HG02798 (cell line): ENCODE data around the gene ZNRF1.

Experiments used
- ATAC-seq: cut with Tn5 transposase; IDR thresholded peaks from one replicate; pipeline ENCODE4 v1.9.1; 2021; ENCODE audit warnings: mild to moderate bottlenecking; ENCODE audit not compliant: unreplicated experiment, poor library complexity

Gene ZNRF1

DNA sequence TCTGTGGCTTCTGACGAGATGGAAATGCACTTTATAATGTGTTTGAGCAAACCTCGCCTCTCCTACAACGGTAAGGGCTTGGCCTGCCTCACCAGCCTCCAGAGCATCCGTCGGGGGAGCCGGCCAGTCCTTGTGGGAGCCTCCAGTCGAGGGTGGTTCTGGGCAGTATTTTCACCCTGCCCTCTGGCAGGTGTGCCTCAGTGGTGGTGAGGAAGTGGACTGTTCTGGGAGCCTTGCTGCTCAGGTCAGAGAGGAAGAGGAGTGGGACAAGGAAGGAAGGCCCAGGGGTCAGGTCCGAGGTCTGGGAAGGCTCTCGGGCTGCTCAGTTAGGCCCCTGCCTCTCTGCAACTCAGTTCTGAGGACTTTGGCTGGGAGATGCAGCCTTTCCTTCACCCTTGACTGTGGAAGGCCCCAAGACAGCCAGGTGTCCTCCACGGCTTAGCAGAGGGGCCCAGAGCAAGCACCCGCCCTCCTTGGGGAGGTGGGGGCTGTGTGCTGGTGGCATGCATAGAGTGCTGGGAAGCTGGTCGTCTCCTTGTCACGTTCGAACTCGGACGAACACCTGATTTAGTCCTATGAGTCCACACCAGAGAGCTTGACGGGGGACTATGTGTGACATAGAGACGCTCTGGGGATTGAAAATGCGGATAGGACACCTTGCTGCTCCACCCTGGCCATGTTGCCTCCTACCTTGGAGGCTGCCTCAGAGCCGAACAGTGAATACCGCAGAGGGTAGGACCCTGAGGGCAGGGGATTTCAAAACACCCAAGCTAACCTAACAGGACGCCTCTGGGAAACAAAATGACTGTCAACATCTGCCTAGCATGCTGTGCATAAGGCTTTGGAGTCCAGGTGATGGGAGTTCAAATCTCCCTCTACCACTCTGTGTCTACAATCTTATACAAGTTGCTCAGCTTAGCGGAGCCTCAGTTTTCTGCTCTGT, 95.0 kb downstream of the ZNRF1 start:
- ATAC-seq = no peak

DNA sequence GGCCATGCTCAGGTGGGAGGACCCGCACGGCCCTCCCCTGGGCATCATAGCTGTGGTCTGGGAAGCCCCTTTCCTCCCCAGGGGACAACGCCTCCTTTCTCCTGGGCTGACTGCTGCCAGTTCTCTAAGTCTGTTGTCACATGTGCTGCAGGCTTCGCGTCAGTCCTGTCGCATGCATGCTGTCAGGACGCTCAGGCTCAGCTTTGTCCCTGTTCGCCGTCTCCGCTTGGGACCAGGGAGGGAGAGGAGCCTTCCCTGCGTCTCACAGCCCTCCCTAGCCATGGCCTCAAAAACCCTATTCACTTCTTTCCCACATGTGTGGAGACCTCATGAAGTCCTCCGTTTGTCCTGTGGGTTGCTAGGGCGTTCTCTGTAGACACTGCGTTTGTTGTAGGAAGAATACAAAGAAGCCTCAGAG, 96.4 kb downstream of the ZNRF1 start:
- no peak for ATAC-seq

DNA sequence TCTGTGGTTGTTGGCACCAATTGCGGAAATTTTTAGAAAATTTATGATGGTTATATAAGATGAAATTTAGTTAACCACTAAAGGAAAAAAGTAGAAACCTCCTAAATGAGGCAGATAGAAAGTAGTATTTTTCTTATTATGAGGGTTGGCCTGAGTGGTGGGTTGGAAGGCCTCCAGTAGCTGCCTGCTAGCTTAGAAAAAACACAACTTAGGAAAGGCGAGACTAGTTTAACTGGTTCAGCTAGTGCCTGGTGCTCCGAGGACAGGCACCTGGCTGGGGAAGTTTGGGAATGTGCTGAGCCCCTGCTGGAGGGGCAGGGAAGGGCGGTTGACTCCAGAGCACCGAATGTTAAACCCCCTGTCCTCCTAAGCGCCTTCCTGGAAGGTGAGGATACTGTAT, 97.8 kb downstream of the ZNRF1 start:
- no peak for ATAC-seq

DNA sequence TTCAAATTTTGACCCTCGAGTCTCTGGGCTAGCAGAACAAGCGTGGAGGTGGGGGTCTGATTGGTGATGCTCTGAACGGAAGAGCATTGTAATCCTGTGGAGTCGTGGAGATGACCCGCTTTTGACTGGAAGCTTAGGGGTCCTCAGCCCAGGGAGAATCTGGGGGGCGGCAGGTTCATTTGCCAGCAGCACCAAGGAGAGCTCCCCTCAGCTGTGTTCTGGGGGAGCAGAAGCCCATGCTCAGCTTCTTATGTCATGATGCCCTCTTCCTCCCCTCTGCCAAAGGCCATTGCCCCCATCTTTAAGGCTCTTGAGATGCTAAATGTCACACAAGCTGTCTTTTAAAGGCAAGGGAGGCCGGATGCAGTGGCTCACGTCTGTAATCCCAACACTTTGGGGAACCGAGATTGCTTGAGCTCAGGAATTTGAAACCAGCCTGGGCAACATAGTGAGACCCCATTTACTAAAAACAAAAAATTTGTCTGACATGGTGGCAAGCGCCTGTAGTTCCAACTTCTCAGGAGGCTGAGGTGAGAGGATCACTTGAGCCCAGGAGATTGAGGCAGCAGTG, 98.5 kb downstream of the ZNRF1 start:
- no peak for ATAC-seq

DNA sequence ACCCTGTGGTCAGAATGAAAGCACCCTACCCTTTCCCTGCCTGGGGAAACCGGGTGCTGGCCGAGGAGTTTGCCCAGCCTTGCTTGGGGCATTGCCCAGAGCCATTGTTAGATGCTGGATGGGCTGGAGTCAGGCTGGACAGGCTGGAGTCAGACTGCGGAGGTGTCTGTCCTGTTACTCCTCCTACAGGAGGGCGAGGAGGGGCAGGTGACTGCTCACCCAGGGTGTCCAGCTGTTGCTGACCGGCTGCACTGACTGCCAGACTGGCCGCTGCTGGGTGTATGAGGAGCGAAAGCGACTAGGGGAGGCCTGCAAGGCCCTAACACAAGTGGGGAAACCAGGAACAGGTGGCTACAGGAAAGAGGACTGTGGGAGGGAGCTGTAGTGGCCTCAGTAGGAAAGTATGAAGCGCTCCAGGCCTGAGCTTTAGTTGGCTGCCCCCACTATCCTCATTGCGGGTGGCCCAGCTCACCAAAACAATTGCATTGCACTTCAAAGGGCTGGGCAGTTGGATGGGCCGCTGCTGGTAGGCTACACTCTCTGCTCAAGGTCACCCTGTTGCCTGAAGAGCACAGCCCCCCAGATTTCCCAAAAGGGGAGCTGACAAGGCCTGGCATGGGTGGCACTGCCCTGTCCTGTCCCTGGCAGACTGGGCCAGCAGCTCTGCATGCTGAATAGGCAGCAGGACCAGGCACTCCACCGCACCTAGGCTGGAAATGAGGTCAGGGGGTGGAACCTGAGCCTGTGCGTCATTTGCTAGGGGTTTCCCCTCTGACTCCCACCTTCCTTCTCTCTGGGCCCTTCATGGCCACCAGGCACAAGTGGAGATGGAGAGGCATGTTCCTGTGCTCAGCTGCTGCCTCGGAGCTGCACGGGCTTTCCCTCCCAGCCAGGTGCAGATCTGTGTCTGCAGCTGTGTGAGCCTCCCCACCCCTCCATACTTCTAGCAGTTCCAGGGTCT, 99.4 kb downstream of the ZNRF1 start:
- ATAC-seq = peak; percentile 57

DNA sequence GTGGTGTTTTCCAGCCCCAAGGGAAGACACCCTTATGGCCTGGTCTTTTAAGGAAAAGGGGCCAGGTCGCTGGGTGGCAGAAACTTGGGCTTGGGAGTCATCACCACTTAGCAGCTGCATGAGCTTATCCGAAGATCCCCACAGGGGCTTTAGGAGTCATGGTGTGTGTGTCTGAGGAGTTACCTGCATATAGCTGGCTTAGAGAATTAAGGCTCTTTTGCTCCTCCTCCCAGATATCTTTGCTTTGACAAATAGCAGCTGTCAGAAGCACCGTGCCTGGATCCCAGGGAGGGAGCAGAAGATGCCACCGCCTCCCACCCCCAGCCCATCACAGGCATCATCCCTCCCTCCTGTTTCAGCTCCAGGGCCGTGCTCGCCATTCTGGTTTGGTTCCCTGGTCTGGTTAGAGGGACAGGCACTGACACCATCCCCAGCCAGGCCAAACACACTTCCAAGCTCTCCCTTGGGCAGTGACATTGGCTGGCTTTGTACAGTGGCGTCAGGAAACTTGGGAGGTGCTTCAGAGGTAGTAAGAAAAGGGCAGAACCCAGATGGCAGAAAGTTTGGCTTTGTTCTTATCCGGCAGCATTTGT, 100.3 kb downstream of the ZNRF1 start:
- no peak for ATAC-seq

DNA sequence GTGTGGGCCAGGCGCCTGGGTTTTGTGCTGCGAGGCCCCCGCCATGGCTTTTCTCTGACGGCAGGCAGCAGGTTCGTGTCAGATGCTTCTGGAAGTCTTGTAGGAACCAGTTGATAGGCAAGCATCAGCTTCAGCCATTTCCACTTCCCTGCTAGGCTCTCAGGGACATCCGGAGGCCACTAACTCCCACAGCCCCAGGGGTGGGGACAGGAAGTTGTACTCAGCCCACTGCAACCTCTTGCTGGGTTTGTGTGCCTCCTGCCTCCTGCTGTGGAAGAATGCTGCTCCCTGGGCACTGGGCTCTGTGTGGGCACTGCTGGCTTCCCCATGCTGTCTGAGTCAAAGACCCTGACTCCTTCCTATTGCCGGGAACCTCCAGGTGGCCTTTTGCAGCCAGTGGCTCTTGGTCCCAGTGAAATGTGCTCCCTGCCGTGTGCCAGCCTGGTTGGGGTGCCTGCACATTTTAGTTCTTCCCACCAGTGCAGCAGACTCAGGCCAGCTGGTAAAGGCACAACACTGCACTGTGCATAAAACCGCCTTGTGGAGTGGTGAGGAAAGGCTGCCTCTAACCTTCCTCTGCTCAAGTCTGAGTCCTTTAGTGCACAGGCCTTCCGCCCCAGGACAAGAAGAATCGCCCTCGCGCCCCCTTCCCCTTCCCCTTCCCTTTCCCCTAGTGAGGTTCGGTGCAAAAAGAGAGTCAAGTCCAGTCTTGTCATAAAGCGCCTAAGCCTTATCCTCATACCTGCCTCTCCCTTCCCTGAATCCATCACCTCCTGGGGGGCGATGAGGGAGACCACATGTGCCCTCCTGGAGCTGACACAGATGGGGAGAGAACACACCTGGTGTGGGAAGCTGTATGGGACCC, 101.1 kb downstream of the ZNRF1 start:
- ATAC-seq = no peak

DNA sequence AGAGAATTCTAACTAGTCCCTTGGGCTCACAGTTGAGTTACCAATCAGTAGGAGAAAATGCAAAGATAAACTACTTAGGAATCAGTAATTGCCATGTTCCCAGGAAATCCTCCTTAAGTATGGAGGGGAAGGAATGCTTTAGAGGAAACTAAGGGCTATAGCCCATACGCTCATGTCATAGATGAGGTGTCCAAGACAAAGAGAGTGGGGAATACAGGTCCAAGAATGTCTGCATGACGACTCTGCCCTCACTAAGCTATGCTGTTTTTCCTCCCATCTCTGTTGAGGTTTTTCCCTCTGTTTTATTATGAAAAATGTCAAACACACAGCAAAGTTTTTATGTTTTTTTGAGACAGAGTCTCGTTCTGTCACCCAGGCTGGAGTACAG, 101.8 kb downstream of the ZNRF1 start:
- ATAC-seq = no peak

DNA sequence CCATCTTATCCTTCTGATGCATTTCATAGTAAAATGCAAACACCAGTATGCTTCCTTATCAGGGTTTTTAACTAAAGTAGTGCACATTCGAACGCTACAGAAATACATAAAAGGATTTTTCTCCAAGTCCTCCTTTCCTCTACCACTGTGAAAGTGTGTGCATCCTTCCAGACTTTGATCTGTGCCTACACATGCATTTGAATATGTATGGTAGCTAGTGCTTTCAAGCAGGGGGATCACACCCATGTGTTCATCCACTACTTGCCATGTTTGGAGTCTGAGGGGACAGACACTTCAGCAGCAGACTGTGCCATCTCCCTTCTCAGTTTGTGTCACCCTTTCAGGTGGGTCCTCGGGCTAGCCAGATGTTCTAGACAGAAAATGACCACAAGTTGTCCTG, 102.8 kb downstream of the ZNRF1 start:
- no peak for ATAC-seq

DNA sequence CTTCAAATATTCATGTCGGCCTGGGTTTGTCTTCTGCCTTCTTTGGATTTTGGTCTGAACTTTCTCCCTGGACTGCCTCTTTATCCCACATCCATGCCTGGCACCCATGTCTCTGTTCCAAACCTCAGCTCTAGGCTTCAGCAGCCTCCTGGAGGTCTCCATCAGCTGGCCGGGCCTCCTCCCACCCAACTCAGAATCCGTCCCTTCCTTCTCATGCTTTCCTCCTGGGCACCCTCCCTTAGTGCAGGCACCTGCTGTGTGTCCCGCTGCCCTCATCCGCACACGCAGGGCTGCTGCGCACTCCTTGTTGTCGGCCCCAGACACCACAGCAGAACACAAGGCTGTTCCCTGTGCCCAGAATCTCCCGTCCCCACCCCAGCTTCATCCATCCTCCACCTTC, 103.8 kb downstream of the ZNRF1 start:
- ATAC-seq = no peak

DNA sequence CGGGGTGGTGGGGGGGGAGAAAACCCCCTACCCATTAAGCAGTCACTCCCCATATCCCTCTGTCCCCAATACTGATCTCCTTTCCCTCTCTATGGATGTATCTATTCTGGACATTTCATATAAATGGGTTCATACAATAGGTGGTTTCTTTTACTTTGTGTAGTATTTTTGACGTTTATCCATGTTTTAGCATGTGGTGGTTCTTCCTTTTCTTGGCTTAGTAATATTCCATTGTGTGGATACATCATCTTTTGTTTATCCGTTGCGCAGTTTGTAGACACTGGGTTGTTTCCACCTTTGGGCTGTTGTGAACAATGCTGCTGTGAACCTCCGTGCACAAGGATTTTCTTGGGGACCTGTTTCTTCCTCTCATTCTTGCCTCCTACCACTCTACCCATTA, 105.2 kb downstream of the ZNRF1 start:
- ATAC-seq = no peak

DNA sequence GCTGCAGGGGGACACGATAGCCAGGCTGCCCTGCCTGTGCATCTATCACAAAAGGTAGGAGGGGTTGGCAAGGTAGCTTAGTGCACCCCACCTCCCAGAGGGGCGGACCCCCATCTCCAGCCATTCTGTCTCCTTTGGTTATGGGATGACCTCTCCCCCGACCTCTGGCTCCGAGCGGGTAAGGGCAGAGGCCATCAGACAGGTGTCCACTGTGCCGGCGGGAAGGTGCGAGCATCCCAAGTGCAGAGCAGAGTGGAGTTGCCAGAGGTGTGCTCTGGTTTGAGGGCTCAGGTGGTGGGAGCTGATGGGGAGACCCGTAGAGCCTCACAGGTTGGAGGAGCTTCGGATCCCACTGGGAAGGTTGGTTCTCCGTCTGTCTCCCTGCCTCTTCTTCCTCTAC, 106.0 kb downstream of the ZNRF1 start:
- no peak for ATAC-seq

DNA sequence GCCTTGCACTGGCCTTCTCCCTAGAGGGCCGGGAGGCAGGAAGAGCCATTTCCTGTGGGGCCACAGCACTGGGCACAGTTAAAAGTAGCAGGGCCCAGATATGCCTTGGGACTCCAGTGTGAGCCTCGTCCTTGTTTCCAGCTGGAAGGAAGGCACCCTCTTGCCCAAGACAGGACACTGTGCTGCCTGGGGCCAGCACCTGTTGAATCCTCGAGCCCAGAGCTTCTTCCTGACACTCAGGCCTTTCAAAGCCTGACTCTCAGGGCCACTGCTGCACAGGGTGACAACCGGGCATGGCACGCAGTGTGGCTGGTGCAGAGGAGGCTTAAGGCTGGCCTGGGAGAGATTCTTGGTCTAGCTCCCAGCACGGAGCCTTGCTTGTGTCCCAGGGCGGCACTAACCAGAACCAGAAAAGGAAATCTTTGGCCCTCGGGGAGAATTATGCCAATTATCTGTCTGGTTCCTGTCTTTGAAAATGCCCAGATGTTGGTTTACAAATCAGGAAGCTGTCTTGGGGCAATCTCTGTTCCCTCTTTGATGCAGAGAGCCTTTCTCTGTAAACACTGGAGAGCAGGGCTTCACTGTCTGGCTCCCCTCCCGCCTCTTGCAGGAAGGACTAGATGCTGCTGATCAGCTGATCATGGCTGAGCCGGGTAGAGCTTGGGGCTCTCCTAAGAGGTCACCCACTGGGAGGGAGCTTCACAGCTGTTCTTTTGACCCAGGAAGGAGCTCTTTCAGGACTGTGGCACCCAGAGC, 106.7 kb downstream of the ZNRF1 start:
- no peak for ATAC-seq

DNA sequence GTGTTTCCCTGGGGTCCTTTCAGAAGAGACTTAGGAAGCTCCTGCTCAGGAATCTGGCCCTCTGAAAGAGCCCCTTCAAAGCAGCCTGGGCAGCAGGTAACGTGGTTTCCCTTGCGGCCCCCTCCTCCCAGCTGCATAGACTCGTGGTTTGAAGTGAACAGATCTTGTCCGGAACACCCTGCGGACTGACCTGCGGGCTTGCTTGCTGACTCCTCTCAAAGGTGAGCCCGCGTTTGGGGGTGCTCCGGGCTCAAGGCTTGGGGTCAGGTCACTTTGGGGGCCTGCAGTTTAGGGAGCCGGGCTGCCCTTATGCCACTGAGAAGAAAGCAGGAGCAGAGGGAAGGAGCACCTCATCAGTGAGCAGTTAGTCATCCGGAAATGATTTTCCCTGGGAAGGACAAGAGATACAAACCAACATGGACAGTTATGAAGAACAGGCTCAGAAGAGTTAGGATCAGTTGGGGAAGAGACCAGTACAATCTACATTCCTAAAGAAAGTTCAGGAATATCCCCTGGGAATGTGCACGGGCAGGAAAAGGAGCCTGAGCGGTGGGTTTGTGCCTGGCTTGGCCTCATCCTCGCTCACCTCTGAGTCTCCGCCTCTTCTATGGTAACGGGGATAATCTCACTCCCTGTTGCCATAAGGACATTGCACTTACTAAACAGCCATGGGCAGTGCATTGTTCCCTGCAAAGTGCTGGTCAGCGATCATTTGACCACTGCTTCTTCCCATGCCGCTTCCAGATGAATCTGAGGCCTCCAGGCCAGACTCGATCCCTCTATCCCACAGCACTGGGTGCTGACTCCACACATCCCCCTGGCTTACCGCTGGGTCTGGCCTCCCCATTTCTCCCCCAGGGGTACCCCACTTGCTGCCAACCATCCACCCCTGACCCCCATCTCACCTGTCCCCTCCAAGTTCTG, 107.8 kb downstream of the ZNRF1 start:
- no peak for ATAC-seq

DNA sequence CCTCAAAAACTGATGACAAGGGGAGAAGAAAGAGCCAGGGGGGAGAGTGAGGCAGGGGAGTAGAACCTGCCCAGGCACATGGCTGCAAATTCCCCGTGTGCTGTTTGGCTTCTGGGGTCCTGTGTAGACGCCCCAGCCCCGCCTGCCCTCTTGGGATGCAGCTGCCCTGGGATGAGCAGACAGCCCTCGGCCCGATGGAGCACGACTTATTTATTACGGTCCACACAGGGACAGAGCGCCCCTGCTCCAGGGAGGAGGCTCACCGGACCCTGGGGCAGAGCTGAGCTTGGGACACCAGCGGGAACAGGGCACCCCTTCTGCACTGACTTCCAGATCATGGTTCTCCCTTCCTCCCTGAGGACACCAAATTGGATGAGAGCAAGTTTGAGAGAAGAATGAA, 108.7 kb downstream of the ZNRF1 start:
- ATAC-seq = no peak

DNA sequence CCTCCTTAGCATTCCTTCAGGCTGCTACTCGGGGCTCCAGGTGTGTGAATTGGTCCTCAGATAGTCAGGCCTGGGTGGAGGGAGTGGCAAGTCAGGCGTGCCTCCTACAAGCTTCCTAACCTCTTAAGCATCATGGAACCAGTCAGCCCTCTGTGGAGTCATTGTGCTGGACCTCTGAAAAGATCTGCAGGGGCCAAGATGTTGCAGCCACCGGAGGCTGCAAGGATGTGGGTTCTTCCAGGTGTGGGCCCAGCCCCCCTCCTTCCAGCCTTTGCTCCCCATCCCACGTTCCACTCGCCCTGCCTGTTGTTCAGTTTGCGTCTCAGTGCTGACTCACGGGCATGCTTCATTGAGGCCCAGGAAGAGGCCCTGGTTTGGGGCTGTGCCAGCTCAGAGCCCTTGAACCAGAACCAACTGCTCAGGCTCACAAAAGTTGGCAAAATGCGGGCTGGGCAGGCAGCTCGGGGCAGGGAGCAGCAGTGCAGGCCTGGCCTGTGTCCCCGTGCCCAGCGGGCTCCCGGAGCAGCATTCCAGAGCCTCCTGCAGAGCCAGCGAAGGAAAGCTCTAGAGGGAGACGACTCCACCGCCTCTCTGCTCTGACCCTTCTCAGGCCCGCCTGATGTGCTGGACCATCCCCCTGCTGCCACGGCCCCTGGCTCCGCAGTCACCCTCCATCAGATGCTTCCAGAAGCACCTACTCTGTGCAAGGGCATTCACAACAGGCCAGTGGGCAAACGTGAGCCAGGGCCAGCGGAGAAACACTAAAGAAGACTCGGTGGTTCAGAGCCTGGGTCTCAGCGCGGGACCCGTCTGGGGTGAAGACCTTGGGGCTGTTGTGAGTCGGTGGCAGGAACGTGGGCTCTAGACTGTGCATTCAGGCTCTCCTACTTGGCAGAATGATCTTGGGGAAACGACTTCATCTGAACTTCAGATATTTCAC, 110.2 kb downstream of the ZNRF1 start:
- ATAC-seq = no peak
